ENCODE measurements around the gene SEMA3E. TPM values are rescaled to one million over a fixed set of nuclear protein-coding genes. Genes with fewer than 3 reads are reported as not detected.
A peak's percentile ranks its signal among the peaks of the same experiment; 100 is the strongest.

The SEMA3E gene
- total and polyA plus RNA-seq, 8 donors: 0.19 to 9.2 (median 0.93) TPM; not detected in 1

DNA sequence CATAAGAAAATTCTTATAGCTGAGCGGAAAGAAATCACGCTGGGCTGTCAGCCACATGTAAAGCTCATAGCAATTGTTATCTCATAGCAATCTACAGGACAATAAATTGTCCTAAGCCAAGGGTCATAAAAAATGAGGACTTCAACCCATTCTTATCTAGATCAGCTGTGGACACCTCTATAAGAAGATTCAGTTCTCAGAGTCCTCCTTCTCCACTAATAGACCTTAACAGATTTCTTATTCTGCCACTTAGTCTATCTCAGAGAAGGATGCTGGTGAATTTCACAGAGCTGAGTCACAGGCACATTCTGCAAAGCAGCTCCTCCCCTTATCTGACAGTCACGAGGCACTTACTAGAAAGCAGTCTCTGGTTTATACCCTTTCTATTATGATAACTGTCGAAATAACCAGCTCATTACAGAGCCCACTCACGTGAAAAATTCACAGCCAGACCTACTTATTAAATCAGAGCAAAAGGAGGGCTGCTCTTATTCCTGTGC is 300.9 kb downstream of the SEMA3E start:
- no peak for TF ChIP-seq POLR2A (IDR thresholded peaks at IDR 0.05)
- TF ChIP-seq CTCF (IDR thresholded peaks at IDR 0.05): no peak
- no peak for TF ChIP-seq POLR2AphosphoS5 (IDR thresholded peaks at IDR 0.05)
- peak in 1 of 2 donors; percentile 30 for DNase-seq

DNA sequence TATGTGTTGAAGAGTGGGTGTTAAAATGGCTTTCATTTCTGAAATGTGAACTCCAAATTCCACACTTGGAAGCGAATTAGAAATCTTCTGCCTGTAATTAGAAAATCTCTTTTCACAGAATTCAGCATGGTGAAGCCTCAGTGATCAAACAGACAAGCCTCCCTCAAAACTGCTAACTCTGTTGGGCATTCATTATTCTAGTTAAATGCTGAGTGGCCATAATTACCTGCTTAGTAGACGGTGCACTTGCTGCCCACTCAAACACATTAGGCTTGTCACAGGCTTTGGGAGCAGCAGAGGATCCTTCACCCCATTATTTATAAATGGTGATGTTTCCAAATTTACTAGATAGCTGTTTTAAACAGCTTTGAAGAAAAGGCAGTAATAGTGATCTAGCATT is 309.0 kb downstream of the SEMA3E start:
- Histone ChIP-seq H3K4me3 (no peak overlapping the region), H3K27ac (no peak overlapping the region), H3K36me3 (no peaks in the 10 kb centered on the region), H3K27me3 (no peaks in the 10 kb centered on the region), H3K4me1 (no peaks in the 10 kb centered on the region), H3K9me3 (peaks cover 0 to 11% (median 2%) of the 10 kb centered on the region in 4 donors)
- 57 to 72% (median 60%) methylated on average over 2 of the region's 2 CpGs for WGBS, 5 donors
- intact Hi-C loops (cut with DNase I; ENCODE audit: low total_unique reads): no loop called here
- no peak for DNase-seq
- TF ChIP-seq POLR2AphosphoS5 (IDR thresholded peaks at IDR 0.05): no peak
- TF ChIP-seq EP300 (IDR thresholded peaks at IDR 0.05): no peak
- no peak for TF ChIP-seq POLR2A (IDR thresholded peaks at IDR 0.05)
- no peak for TF ChIP-seq CTCF (IDR thresholded peaks at IDR 0.05)

More for the DNA sequence above, 300.9 kb downstream of the SEMA3E start:
- H3K27me3 ChIP-seq: no peaks in the 10 kb centered on the region
- no peak overlapping the region for H3K4me3 ChIP-seq
- intact Hi-C loops (cut with DNase I; ENCODE audit: low total_unique reads): no loop called here
- WGBS, 5 donors: 50 to 62% (median 56%) methylated on average over 5 of the region's 5 CpGs
- no peaks in the 10 kb centered on the region for H3K36me3 ChIP-seq
- no peaks in the 10 kb centered on the region for H3K4me1 ChIP-seq
- H3K9me3 ChIP-seq: no peaks in the 10 kb centered on the region
- H3K27ac ChIP-seq: no peak overlapping the region

DNA sequence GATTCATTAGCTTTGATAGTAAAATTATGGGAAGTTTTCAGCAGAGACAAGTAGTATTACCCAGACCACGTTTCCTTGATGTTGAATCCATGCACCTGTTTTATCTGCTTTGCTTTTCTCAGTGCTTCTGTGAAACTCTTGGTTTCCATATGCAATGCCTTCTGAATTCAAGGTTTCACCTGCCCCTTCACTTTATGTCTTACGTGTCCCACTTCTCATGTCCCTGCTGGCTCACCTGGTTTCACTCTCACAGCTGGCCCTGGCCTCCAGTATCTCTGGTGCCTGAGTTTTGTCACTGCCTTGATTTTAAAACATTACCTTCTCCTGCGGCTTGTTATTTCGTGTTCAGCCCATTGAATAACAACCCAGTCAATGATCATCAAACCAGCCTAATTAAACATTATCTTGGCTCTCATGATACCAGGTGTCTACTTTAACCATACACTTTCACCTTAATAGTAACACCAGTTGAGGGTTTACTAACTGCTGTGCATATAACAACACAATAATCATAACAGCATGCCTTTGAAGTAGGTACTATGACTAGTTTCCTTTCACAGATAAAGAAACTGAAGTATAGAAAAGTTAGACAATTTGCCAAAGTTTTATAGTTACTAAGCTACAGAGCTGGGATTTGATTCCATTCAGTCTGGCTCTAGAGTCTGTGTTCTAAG is 310.5 kb downstream of the SEMA3E start:
- TF ChIP-seq EP300 (IDR thresholded peaks at IDR 0.05): no peak
- TF ChIP-seq POLR2A (IDR thresholded peaks at IDR 0.05): no peak
- no peak for TF ChIP-seq POLR2AphosphoS5 (IDR thresholded peaks at IDR 0.05)
- no peak for TF ChIP-seq CTCF (IDR thresholded peaks at IDR 0.05)
- no peak for DNase-seq
- no peak overlapping the region for H3K4me3 ChIP-seq
- intact Hi-C loops (cut with DNase I; ENCODE audit: low total_unique reads): no loop called here
- no peaks in the 10 kb centered on the region for H3K27me3 ChIP-seq
- H3K27ac ChIP-seq: no peak overlapping the region
- no peaks in the 10 kb centered on the region for H3K4me1 ChIP-seq
- no peaks in the 10 kb centered on the region for H3K36me3 ChIP-seq
- 73 to 82% (median 75%) methylated on average over 4 of the region's 4 CpGs for WGBS, 5 donors
- H3K9me3 ChIP-seq: peaks cover 0 to 11% (median 2%) of the 10 kb centered on the region in 4 donors

DNA sequence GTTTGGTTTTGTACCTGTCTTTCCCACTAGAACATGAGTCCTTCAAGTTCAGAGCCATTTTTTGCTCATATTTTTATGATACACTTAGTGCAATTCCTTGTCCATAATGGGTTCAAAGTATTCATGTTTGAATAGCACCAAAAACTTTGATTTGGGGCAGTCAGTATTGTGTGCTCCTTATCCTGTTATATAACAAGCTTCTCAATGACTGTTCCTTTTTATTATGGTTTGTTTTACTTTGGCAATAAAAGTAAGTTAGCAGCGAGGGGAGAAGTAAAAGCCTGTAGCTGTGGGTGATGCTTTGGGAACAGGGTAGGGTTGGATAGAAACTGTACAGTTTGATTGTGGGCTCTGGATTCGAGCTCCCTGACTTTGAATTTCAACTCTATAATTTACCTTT is 311.9 kb downstream of the SEMA3E start:
- H3K4me3 ChIP-seq: no peak overlapping the region
- H3K27ac ChIP-seq: no peak overlapping the region
- H3K9me3 ChIP-seq: peaks cover 0 to 9% (median 2%) of the 10 kb centered on the region in 4 donors
- H3K36me3 ChIP-seq: no peaks in the 10 kb centered on the region
- no peaks in the 10 kb centered on the region for H3K27me3 ChIP-seq
- TF ChIP-seq POLR2A (IDR thresholded peaks at IDR 0.05) (no peak), POLR2AphosphoS5 (IDR thresholded peaks at IDR 0.05) (no peak), EP300 (IDR thresholded peaks at IDR 0.05) (no peak), CTCF (IDR thresholded peaks at IDR 0.05) (no peak)
- WGBS, 5 donors: 59 to 81% (median 65%) methylated on average over 2 of the region's 2 CpGs
- DNase-seq: no peak
- intact Hi-C loops (cut with DNase I; ENCODE audit: low total_unique reads): no loop called here
- H3K4me1 ChIP-seq: no peaks in the 10 kb centered on the region
